Ishikawa (cell line): Measurements from ENCODE around the gene SETD1A.

ENCODE experiments used
- CEBPB ChIP-seq: IDR thresholded peaks from 2 replicates; pipeline ENCODE4 v1.6.1; 2012
- CREB1 ChIP-seq: IDR thresholded peaks from 2 replicates; pipeline ENCODE4 v1.6.1; 2012; ENCODE audit warnings: low read depth
- EGR1 ChIP-seq: IDR thresholded peaks from 2 replicates; pipeline ENCODE4 v1.6.1; 2012
- EP300 ChIP-seq: IDR thresholded peaks from 2 replicates; pipeline ENCODE4 v1.6.1; 2012; ENCODE audit warnings: borderline replicate concordance
- FOXM1 ChIP-seq: IDR thresholded peaks from 2 replicates; pipeline ENCODE4 v1.6.1; 2012; ENCODE audit warnings: low read depth, borderline replicate concordance
- MAX ChIP-seq: IDR thresholded peaks from 2 replicates; pipeline ENCODE4 v1.6.1; 2012
- NFIC ChIP-seq: IDR thresholded peaks from 2 replicates; pipeline ENCODE4 v1.6.1; 2012
- RAD21 ChIP-seq: IDR thresholded peaks from 2 replicates; pipeline ENCODE4 v1.6.1; 2012; ENCODE audit warnings: low read depth
- REST ChIP-seq: IDR thresholded peaks from 2 replicates; pipeline ENCODE4 v1.6.1; 2012; ENCODE audit warnings: low read depth, mild to moderate bottlenecking
- TAF1 ChIP-seq: IDR thresholded peaks from 2 replicates; pipeline ENCODE4 v1.6.1; 2012; ENCODE audit warnings: low read depth, mild to moderate bottlenecking
- TCF12 ChIP-seq: IDR thresholded peaks from 2 replicates; pipeline ENCODE4 v1.6.1; 2012; ENCODE audit warnings: low read depth
- TEAD4 ChIP-seq: IDR thresholded peaks from 2 replicates; pipeline ENCODE4 v1.6.1; 2012
- USF1 ChIP-seq: IDR thresholded peaks from 2 replicates; pipeline ENCODE4 v1.6.1; 2012
- YY1 ChIP-seq: IDR thresholded peaks from 2 replicates; pipeline ENCODE4 v1.6.1; 2012; ENCODE audit warnings: low read depth
- ZBTB7A ChIP-seq: IDR thresholded peaks from 2 replicates; pipeline ENCODE4 v1.6.1; 2012; ENCODE audit warnings: low read depth

Gene SETD1A

GRCh38 chr16:31002862-31003341 is 45.3 kb downstream of the SETD1A start:
- no peak for TF ChIP-seq MAX
- TF ChIP-seq FOXM1, result no peak
- TF ChIP-seq EP300, result no peak
- TF ChIP-seq TEAD4, result no peak

- TF ChIP-seq EGR1 (no peak), TAF1 (no peak), REST (no peak), TEAD4 (no peak), YY1 (no peak), USF1 (no peak), EP300 (no peak), FOXM1 (no peak), ZBTB7A (no peak), CREB1 (no peak), CEBPB (no peak), RAD21 (no peak), MAX (no peak), TCF12 (no peak), NFIC (no peak)
These were observed 46.2 kb downstream of the SETD1A start for GRCh38 chr16:31003744-31004143.

- TF ChIP-seq FOXM1, result no peak
- no peak for TF ChIP-seq RAD21
- no peak for TF ChIP-seq MAX
- TF ChIP-seq TCF12, result no peak
- no peak for TF ChIP-seq EGR1
- TF ChIP-seq YY1, result no peak
- no peak for TF ChIP-seq TEAD4
- no peak for TF ChIP-seq EP300
- no peak for TF ChIP-seq CEBPB
- TF ChIP-seq USF1, result no peak
- TF ChIP-seq CREB1, result no peak
- no peak for TF ChIP-seq REST
- no peak for TF ChIP-seq NFIC
These were observed 47.1 kb downstream of the SETD1A start for GRCh38 chr16:31004658-31005057.

- TF ChIP-seq TEAD4 (no peak), CREB1 (no peak), RAD21 (no peak), YY1 (no peak), REST (no peak), CEBPB (no peak), USF1 (no peak), TAF1 (no peak), EP300 (no peak), ZBTB7A (no peak), TCF12 (no peak), FOXM1 (no peak), NFIC (no peak), MAX (no peak), EGR1 (no peak)
These were observed 48.0 kb downstream of the SETD1A start for GRCh38 chr16:31005350-31006085.
